M059J (cell line): ENCODE measurements around the gene ABHD1. TPM values are rescaled to one million over a fixed set of nuclear protein-coding genes. Genes with fewer than 3 reads are reported as not detected.

ENCODE experiments used
- DNase-seq: peaks from one replicate; pipeline ENCODE4 v3.0.0-alpha.2; 2012; ENCODE audit warnings: low read depth
- total RNA-seq: library from RNA; depleted of rRNA; stranded (reverse); fragments of >200 nt; shearing (Covaris generic); gene quantifications from 2 replicates; pipeline ENCODE4 v1.2.3, GENCODE V29; 2014

ABHD1 gene
- total RNA-seq, 1 experiment from 2014 or later = 0.12 TPM

DNA sequence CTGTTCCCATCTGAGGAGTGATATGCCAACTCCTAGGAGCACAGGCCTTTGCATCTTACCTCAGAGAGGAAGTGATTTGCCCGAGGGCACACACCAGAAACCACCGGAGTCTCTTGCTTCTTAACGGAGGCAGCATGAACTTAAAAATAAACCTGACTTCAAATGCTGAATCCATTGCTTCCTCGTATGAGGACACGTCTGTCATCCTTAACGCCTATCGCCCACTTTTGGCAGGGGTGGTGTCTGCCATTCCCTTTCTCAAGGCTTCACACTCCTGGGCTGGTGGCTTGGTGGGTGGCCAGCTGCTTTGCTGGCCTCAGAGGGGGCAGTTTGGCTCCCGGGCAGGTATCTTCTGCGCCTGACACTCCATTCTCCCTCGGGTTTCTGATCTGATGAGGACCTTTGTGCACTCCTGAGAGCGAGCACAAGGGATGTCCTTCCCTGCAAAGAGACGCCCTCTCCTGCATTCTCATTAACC is 11.9 kb downstream of the ABHD1 start:
- peak; percentile 10 for DNase-seq

DNA sequence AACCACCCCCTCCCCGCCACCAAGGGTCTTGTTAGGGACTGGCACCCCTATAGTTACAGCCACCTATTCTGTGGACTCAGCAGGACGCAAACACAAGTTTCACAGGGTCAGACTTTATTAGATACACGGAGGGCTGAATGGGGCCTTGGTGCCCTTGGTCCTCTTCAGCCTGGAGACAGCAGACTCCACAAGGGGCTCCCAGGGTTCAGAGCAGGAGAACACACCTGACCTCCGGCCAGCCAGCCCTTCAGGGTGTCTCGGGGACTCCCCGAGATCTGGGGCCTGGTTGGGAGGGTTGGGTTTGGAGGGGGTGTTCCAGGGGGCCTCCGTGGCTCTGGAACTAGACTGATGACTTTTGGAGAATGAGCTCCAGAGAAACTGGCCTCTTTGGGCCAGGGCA is 13.1 kb downstream of the ABHD1 start:
- DNase-seq = no peak

DNA sequence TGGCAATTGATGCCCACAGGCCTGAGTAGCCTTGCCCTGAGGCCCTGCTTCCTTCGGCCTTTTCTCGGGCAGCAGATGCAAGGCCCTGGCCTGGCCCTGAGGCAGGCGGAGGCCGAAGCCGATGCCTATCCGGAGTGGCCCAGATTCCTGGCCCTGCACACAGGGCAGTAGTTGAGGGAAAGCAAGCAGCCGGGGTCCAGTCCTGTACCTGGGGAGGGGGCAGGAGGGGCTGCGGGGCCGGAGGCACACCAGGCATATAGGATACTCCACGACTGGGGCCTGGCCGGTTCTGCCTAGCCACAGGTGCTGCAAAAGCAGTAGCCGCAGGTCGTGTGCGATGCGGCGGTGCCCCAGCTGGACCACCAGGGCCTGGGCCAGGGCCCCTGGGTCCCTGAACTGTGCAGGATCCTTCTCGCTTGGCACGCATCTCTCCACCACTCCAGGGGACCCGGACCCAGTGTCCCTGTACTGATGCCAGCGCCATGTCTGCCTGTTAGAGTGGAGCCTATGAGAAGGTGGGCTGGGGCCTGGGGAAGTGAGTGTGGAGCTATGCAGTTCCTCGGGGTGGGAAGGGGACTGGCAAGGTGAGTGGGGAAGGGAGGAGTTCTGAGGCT is 13.8 kb downstream of the ABHD1 start:
- DNase-seq = no peak

DNA sequence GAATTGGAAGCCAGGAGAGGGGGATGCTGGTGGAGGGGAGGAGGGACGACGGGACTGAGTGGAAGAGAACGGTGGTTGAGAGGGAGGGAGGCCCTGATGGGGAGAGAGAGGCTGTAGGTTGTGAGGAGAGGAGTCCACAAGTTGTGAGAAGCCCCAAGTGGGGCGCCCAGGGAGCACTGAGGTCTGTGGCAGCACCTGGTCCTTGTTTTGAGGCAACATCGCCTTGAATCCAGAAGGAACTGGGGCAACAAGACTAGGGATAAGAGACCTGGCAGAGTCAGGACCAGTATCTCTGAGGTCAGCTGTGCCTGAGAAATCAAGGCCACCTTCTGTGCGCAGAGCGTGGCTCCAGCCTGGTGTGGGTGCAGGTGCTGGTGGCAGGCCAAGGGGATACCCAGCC is 14.5 kb downstream of the ABHD1 start:
- DNase-seq = no peak

DNA sequence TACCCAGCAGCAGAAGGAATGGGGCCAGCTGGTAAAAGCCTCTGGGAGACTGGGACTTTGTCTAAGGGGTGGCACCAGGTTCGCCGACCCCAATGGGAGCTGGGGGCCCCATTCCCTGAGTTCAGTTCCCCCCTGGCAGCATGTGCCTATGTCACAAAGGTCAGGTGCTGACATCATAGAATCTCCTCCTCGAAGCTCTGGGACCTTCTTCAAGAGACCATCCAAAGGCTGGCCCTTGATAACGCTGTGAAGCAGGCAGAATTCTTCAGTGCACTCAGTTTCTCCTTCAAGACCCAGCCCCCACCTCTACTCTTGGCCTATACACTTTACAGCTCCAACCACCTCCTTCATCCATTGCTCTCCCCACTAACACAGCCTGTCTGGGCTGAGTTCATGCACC is 15.7 kb downstream of the ABHD1 start, which contains the start of gene PRR30:
Gene PRR30, minus strand, starts transcription at position 101 of the 400 bp plus-strand sequence. CDS start 1,081 bp downstream, outside the sequence.
- no peak for DNase-seq

DNA sequence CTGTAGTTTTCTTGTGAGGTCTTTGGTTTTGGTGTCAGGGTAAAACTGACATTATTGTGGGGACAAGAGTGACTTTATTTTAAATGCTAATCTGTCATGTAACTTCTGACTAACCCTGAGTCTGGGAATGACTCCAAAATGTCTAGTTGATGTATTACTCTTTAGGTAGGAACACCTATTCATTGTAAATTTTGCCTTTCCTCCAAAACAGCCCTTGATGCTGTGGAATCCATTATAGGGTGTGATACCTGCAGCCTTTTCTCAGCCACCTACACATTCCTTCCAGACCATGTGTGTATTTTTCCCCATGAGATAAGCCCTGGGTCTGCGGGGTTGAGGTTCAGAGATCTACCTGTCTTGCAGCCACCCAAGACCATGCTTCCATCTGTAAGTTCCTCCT is 19.7 kb downstream of the ABHD1 start:
- DNase-seq = no peak

DNA sequence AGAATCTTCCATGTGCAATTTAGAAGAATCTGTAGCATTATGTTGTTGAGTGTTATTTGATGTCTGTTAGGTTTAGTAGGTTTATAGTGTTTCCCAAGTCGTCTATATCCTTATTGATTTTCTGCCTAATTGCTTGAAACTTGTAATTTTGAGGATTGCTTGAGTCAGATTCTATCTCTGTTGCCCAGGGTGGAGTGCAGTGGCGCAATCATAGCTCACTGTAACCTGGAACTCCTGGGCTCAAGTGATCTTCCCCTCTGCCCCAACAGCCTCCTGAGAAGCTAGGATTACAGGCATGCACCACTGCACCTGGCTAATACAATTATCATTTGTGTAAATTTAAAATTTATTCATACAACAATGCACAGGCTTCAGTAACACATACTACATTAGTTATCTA is 22.1 kb downstream of the ABHD1 start:
- DNase-seq = no peak

DNA sequence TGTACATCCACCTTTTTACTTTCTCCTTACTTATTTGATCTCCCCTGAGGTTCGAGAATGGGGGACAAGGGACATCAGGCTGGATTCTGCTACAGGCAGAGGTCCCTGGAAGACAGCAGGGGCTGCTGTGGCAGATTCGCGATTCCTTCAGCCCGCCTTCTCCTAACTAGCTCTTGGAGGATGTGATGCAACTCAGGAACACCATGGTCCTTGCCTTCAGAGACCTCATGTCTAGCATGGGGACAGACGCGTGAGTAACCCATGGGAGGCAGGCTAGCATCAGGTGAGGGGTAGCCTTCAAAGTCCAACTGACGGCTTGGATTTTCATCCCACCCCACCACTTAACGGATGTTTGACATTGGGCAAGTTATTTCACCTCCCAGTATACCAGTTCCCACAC is 24.3 kb downstream of the ABHD1 start:
- no peak for DNase-seq

DNA sequence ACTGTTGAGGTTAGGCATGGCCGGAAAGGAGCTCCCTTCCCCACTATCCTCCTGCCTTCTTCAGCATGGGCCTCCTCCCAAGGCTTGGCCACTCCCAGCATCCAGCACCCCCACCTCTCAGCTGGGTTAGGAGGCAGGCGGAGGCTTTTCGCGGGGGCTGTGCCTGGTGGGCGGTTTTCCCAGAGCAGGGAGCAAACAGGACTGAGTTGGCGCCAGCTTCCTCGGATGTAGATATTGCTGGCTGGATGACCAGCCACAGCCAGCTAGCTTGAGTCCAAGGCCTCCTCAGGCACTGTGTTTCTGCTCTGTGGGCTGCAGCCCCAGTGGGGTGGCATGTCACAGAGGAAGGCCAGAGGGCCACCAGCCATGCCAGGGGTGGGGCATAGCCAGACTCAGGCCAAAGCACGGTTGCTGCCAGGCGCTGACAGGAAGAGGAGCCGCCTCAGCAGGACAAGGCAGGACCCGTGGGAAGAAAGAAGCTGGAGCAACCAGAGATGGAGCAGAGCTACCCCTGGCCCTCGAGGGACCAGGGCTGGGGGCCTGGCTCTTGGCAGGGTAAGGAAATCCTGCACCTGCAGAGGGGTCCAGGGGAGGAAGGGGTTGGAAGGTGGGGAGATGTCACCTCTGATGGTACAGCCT is 25.3 kb downstream of the ABHD1 start, which contains the start of gene TCF23:
Gene TCF23, plus strand, starts transcription at position 204 of the 639 bp plus-strand sequence. Its CDS starts 130 bp downstream, at position 334.
- DNase-seq = no peak

DNA sequence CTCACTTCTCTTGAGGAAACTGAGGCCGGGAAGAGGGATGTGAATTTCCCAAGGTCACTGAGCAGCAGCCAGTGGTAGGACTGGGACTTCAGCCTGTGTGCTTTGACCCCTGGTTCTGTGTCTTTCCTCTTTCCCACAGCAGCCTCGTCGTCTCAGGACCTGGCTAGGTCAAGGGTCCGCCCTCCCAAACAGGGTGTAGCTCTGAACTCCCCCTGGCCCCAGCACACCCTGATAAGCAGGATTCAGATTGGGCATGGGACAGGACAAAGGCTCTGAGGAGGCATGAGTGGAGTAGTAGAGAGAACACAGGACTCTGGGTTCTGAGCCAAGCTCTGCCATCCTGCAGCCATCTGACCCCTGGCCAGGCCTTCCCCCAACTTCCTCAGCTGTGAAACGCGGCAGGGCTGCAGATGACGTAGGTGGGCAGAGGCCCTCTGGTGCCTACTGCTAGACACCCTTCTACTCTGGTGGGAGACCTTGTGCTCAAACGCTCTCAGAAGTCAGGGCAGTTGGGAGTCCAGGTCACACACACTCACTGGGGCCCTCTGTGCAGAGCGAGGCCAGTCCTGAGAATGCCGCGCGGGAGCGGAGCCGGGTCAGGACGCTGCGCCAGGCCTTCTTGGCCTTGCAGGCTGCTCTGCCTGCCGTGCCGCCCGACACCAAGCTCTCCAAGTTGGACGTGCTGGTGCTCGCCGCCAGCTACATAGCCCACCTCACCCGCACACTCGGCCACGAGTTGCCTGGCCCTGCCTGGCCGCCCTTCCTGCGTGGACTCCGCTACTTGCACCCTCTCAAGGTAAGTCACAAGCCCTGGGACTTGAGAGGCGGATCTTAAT is 26.2 kb downstream of the ABHD1 start:
- DNase-seq = no peak

DNA sequence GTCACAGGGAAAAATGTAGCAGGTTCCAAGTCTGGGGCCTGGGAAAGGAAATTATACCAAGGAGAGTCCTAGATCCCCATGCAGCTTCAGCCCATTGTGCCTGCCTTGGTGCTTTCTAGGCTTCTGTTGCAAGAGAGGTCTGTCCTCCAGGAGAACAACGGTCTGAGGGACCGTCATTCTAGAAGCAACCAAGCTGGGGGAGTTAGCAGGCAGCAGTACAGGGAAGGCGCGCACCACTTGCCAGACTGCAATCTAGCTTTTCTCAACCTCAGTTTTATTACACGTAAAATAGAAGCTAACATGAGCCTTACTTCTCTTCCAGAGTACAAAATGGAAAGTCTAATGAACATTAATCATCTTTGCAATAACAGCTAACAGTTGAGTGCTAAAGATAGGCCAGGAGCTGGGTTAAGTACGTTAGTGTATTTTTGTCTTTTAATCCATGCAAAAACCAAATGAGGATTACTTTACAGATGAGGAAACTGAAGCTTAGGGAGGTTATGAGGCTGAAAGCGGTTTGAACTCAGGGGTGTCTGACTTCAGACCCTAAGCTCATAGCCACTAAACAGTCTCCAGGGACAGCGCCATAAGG is 27.1 kb downstream of the ABHD1 start:
- DNase-seq = no peak

DNA sequence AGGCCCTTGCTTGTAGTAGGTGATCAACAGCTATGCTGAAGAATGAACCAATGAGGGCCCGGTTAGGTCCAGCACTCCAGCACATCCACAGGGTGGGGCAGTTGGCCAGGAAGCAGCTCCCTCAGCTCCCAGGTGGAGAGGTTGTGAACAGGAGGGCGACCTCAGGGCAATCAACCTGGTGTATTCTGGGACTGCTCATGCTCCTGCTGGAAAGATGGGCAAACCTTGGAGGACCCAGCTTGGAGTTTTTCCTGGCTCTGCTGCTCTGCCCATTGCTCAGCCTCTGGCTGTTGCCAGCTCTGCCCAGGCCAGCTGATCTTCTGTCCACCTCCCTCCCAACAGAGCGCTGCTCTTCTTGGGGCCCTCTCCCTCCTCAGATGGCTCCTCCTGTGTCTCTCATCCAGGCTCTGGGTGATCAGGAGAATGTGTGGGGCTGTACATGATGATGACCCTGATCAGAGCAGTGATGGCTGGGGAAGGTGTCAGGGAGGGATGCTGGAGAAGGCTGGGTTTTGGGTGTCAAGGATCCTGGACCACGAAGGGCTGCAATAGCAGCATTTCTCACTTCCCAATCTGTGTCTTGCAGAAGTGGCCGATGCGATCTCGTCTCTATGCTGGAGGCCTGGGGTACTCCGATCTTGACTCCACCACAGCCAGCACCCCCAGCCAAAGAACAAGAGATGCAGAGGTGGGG is 28.6 kb downstream of the ABHD1 start:
- no peak for DNase-seq

DNA sequence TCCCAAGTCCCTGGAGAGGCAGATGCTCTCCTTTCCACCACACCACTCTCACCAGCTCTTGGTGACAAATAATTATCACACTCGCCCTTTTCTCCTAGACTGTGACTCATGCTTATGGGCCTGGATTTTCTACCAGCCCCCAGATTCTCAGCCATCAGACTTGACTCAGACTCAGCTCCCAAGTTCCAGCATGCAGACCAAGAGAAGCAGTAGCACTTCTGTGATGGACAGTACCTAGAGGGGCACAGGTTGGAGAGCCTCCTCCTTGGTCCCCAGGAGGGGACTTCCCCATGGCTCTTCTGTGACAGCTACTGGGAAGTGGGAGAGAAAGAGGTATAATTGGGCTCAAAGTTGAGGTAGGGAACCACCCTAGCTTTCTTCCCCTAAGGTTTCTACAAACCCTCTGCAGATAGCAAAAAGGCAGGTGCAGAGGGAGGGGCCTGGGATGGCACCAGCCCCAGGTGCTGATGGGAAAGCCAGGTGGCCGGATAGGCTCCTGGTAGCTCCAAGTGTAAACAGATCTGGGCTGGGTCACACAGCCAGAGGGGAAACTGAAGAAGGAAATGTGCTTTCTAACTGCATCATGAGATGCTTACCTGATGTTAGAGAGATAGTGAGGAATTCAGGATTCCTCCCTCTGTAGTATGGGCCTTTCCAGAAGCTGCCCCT is 29.3 kb downstream of the ABHD1 start:
- DNase-seq = peak; percentile 34

DNA sequence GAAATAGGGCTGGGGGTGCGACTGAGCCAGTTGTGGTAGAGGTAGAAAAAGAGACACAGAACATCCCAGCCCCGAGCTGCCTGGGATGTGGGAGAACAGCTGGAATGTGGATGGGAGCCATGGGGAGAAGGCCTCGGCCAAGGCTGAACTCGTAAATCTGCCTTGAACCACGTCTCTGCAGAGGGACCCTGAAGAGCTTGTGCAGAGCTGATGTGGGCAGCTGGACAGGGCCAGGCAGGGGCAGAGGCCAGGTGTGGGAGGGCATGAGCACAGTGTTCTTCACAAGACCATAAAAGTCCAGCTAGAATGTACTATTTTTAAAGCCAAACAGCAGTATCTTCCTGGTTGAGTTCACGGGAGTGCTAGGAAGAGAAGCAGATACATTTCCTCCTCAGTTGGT is 30.9 kb downstream of the ABHD1 start:
- no peak for DNase-seq

DNA sequence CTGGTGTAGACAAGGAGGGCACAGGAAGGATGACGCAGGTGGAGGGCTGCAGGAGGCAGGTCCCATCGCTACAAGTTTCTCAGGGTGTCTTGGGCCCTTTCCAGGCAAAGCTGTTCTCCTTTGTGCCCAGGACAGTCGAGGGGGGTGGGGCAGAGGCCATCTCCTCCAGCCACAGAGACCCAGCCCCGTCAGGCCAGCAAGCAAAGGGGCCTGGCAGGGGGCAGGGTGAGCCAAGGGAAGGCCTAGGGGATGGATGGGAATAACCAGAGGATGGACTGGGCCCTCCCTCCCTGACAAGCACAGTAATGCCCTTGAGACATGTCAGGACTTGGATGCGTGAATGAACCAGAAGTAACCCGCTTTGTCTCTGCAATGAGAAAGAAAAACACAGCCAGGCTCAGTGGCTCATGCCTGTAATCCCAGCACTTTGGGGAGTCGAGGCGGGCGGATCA is 31.5 kb downstream of the ABHD1 start:
- no peak for DNase-seq

DNA sequence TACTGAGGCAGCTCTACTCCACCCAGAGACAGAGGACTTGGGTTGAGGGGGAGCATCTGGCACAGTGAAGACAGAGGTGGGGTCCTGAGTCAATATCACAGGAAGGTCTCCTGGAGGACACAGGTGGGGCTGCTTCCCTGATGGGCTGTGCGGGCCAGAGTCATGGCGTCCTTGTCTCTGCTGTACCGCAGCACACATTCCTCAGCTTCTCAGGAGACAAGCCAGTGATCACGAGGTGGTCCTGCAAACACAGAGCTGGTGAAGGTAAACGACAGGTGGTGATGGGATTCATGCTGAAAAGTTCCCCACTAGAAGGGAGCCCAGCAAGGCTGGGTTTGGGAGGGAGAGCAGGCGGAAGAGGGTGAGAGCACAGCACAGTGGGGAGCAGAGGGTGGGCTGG is 34.9 kb downstream of the ABHD1 start:
- no peak for DNase-seq

DNA sequence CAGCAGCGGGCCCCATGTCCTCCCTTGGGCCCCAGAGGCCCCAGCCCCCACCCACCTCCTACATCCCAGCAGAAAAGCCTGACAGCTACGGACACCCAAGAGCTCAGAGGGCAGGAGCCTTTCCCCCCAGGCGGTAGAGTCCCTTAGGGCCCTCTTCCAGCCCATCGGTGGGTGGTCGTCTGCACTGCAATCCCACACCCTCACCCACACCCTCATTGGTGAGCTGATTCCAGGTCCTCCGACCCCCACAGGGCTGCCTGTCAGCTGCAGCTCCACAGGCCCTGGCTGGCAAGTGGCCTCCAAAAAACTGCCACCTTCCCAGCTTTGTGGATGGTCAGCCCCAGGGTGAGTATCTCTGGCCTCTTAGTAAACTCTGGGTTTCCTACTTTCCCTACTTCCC is 35.7 kb downstream of the ABHD1 start:
- no peak for DNase-seq

DNA sequence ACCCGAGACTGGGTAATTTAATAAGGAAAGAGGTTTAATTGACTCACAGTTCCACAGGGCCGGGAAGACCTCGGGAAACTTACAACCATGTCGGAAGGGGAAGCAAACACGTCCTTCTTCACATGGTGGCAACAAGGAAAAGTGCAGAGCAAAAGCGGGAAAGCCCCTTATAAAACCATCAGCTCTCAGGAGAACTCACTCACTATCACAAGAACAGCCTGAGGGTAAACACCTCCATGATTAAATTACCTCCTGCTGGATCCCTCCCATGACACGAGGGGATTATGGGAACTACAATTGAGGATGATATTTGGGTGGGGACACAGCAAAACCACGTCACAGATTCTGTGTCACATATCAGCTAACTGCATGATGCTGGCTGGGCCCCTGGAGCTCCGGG is 36.6 kb downstream of the ABHD1 start:
- no peak for DNase-seq

DNA sequence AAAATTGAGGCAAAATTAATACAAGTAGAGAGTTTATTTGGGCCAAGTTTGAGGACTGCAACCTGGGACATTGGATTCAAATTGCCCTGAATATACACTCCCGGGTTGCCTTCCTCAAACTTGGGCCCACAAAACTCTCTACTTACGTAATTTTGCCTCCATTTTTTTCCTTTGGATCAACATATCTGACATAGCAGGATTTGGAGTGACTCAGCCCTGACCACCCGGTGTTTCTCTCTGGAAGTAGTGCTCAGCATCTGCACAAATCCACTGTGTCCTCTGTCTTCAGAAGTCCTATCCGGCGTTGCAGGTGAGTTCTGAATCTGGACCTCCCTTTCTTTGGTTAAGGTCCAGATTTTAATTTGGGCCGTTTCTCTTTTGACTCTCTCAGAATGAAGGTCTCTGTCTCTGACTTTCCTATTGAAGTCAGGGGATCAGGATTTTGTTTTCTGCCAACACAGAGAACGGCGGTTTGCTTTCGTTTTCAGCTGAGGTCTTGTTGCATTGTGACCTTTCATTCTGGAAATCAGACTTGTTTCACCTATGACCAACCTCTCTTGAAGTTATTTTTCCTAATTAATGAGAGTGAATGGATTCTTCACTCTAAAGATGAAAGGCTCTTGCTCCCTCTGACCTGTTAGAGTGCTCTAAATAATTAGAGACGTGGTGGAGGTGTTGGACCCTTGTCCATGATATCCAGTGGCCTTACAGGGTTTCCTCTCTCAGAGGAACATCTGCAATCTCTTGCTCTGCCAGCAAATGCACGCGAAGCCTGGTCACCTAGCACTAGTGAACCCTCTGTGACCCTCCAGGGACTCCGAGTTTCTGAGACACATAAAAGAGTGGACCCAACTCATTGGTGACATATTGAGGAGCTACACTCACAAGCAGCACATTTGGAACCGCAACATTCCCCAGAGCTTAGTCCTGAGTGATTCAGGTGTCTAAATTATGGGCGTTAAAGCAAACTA is 38.8 kb downstream of the ABHD1 start:
- peak; percentile 37 for DNase-seq
